H1 (cell line): Measurements from ENCODE around the gene NOC4L. TPM values are rescaled to one million over a fixed set of nuclear protein-coding genes. Genes with fewer than 3 reads are reported as not detected.

Source experiments
- CTCF ChIA-PET: fragments of 300-600 bp; sonication (Branson Sonifier 250); formaldehyde crosslinking; loops from one replicate; lab custom pipeline; 2021; ENCODE audit not compliant: partially characterized antibody; lab: Charles Lee
- POLR2A ChIA-PET: fragments of 300-600 bp; sonication (Branson Sonifier 250); formaldehyde crosslinking; loops from one replicate; lab custom pipeline; 2021; ENCODE audit warnings: inconsistent platforms; ENCODE audit not compliant: partially characterized antibody; lab: Charles Lee
- DNase-seq, 2 experiments: peaks; one replicate each; pipeline versions ENCODE4 v3.0.0 to v3.0.0-alpha.2; 2010 to 2022; ENCODE audit warnings: low spot score in 2 of 2, low read depth in 1 of 2, mixed read lengths in 1 of 2
- FAIRE-seq: peaks from 2 replicates; lab custom pipeline; 2011; peaks lifted over from hg19 to GRCh38; lab: Jason Lieb, UNC
- H2AFZ ChIP-seq: 2 replicates; pipeline ENCODE4 v1.8.1; 2012; ENCODE audit warnings: low read length, inconsistent platforms
- H2AK5ac ChIP-seq: 2 replicates; pipeline ENCODE4 v1.6.1; 2013; ENCODE audit warnings: low read depth, low read length
- H2BK120ac ChIP-seq: replicated peaks from 2 replicates; pipeline ENCODE3; 2013; ENCODE audit warnings: low read depth, low read length, inconsistent platforms
- H2BK12ac ChIP-seq: 2 replicates; pipeline ENCODE4 v1.6.1; 2013; ENCODE audit warnings: low read depth, low read length
- H2BK15ac ChIP-seq: 2 replicates; pipeline ENCODE4 v1.6.1; 2013; ENCODE audit warnings: low read length
- H2BK20ac ChIP-seq: 2 replicates; pipeline ENCODE4 v1.6.1; 2013; ENCODE audit warnings: low read length
- H2BK5ac ChIP-seq: 2 replicates; pipeline ENCODE4 v1.6.1; 2013; ENCODE audit warnings: low read depth, low read length
- H3K14ac ChIP-seq: 2 replicates; pipeline ENCODE4 v1.6.1; 2013; ENCODE audit warnings: inconsistent platforms; ENCODE audit not compliant: insufficient read length
- H3K18ac ChIP-seq: 2 replicates; pipeline ENCODE4 v1.6.1; 2013; ENCODE audit warnings: low read length; ENCODE audit errors: extremely low read depth
- H3K23ac ChIP-seq: 2 replicates; pipeline ENCODE4 v1.6.1; 2013; ENCODE audit warnings: inconsistent platforms; ENCODE audit not compliant: insufficient read length
- H3K23me2 ChIP-seq: 2 replicates; pipeline ENCODE4 v1.6.1; 2013; ENCODE audit warnings: low read depth, low read length
- H3K27ac ChIP-seq: 2 replicates; pipeline ENCODE4 v1.6.1; 2011; ENCODE audit warnings: low read depth, low read length, inconsistent platforms
- H3K27me3 ChIP-seq, 4 experiments: replicated peaks in 1 of 4; 1 replicate in 1 of 4; 2 replicates in 3 of 4; pipeline versions ENCODE4 v1.6.1 to v1.8.1; 2011 to 2013; ENCODE audit warnings: low read length in 3 of 4, mild to moderate bottlenecking in 3 of 4, inconsistent platforms in 2 of 4, mixed read lengths in 2 of 4, moderate library complexity in 1 of 4; ENCODE audit not compliant: control insufficient read depth in 3 of 4, insufficient read depth in 3 of 4; ENCODE audit errors: extremely low read depth in 1 of 4
- H3K36me3 ChIP-seq, 4 experiments: 2 replicates each; pipeline versions ENCODE4 v1.6.1 to v1.8.1; 2011 to 2013; ENCODE audit warnings: mild to moderate bottlenecking in 4 of 4, low read length in 3 of 4, moderate library complexity in 2 of 4, control low read depth in 1 of 4, inconsistent platforms in 1 of 4; ENCODE audit not compliant: insufficient read depth in 4 of 4, control insufficient read depth in 2 of 4
- H3K4ac ChIP-seq: replicated peaks from 2 replicates; pipeline ENCODE3; 2013; ENCODE audit warnings: low read length, low read depth, mixed read lengths, inconsistent platforms; ENCODE audit not compliant: insufficient read length
- H3K4me1 ChIP-seq, 4 experiments: replicated peaks in 1 of 4; 1 replicate in 1 of 4; 2 replicates in 3 of 4; pipeline versions ENCODE4 v1.6.1 to v1.8.1; 2011 to 2013; ENCODE audit warnings: low read length in 3 of 4, inconsistent platforms in 2 of 4, mixed read lengths in 1 of 4; ENCODE audit not compliant: insufficient read depth in 4 of 4, control insufficient read depth in 3 of 4
- H3K4me2 ChIP-seq, 2 experiments: 2 replicates each; pipeline versions ENCODE4 v1.6.1 to v1.8.1; 2011 to 2013; ENCODE audit warnings: low read depth in 2 of 2, low read length in 2 of 2, control low read depth in 1 of 2, inconsistent platforms in 1 of 2, mild to moderate bottlenecking in 1 of 2; ENCODE audit not compliant: insufficient read depth in 1 of 2
- H3K4me3 ChIP-seq, 4 experiments: fragments of 200-600, 300-600 bp in 1 of 4; sonication (generic), shearing (Covaris generic), sonication (Bioruptor Twin) in 1 of 4; 2 replicates each; pipeline versions ENCODE4 v1.5.1 to v1.8.1; 2011 to 2016; ENCODE audit warnings: low read length in 4 of 4, low read depth in 3 of 4, control low read depth in 2 of 4, inconsistent platforms in 2 of 4, mild to moderate bottlenecking in 2 of 4, mixed read lengths in 1 of 4, moderate library complexity in 1 of 4; ENCODE audit not compliant: insufficient read depth in 2 of 4; ENCODE audit errors: extremely low read depth in 1 of 4
- H3K56ac ChIP-seq: replicated peaks from 2 replicates; pipeline ENCODE3; 2013; ENCODE audit warnings: low read depth, mild to moderate bottlenecking, mixed read lengths, low read length, inconsistent platforms; ENCODE audit not compliant: insufficient read length
- H3K79me1 ChIP-seq: 2 replicates; pipeline ENCODE4 v1.6.1; 2013; ENCODE audit warnings: low read depth, low read length, control low read depth
- H3K79me2 ChIP-seq, 2 experiments: 2 replicates each; pipeline versions ENCODE4 v1.6.1 to v1.8.1; 2012 to 2013; ENCODE audit warnings: low read length in 2 of 2, mild to moderate bottlenecking in 2 of 2, inconsistent platforms in 1 of 2; ENCODE audit not compliant: insufficient read depth in 2 of 2, control insufficient read depth in 1 of 2
- H3K9ac ChIP-seq, 4 experiments: replicated peaks in 1 of 4; 1 replicate in 1 of 4; 2 replicates in 3 of 4; pipeline versions ENCODE4 v1.6.1 to v1.8.1; 2011 to 2013; ENCODE audit warnings: low read depth in 3 of 4, low read length in 3 of 4, control low read depth in 2 of 4, mild to moderate bottlenecking in 2 of 4, moderate library complexity in 2 of 4, inconsistent platforms in 1 of 4; ENCODE audit errors: extremely low read depth in 1 of 4
- H3K9me3 ChIP-seq, 2 experiments: 2 replicates each; pipeline versions ENCODE4 v1.6.1 to v1.8.1; 2012 to 2013; ENCODE audit warnings: mild to moderate bottlenecking in 2 of 2, moderate library complexity in 2 of 2, control low read depth in 1 of 2, inconsistent platforms in 1 of 2, low read depth in 1 of 2, low read length in 1 of 2, mixed read lengths in 1 of 2; ENCODE audit not compliant: insufficient read depth in 2 of 2
- H4K20me1 ChIP-seq, 2 experiments: replicated peaks in 1 of 2; 2 replicates each; pipeline versions ENCODE3 to v1.8.1; 2011 to 2013; ENCODE audit warnings: inconsistent platforms in 2 of 2, low read length in 2 of 2, mild to moderate bottlenecking in 1 of 2; ENCODE audit not compliant: insufficient read depth in 2 of 2, control insufficient read depth in 1 of 2
- H4K5ac ChIP-seq: 2 replicates; pipeline ENCODE4 v1.6.1; 2013; ENCODE audit warnings: low read length, low read depth, mixed read lengths, inconsistent platforms; ENCODE audit not compliant: insufficient read length
- H4K8ac ChIP-seq: 2 replicates; pipeline ENCODE4 v1.8.0; 2013; ENCODE audit warnings: mild to moderate bottlenecking, moderate library complexity, low read length, inconsistent platforms; ENCODE audit not compliant: insufficient read depth; ENCODE audit errors: extremely low read depth
- H4K91ac ChIP-seq: replicated peaks from 2 replicates; pipeline ENCODE3; 2013; ENCODE audit warnings: low read length, mixed read lengths, inconsistent platforms; ENCODE audit not compliant: insufficient read length
- ATF3 ChIP-seq: IDR thresholded peaks from 2 replicates; pipeline ENCODE4 v1.6.1; 2011; ENCODE audit warnings: low read depth, mild to moderate bottlenecking, low read length; ENCODE audit not compliant: insufficient read depth
- BACH1 ChIP-seq: IDR thresholded peaks from 2 replicates; pipeline ENCODE4 v1.6.1; 2012; ENCODE audit warnings: low read length, improper control_type of control experiment
- CTCF ChIP-seq, 3 experiments: IDR thresholded peaks; 1 replicate in 2 of 3; 2 replicates in 1 of 3; pipeline versions ENCODE4 v1.5.1 to v1.6.1; 2011; ENCODE audit warnings: low read length in 3 of 3, mild to moderate bottlenecking in 3 of 3, inconsistent platforms in 2 of 3, low read depth in 1 of 3, moderate library complexity in 1 of 3; ENCODE audit not compliant: insufficient read depth in 1 of 3; ENCODE audit errors: control extremely low read depth in 1 of 3
- PHF8 ChIP-seq: fragments of 200-600 bp; sonication (generic); conservative IDR thresholded peaks from 2 replicates; pipeline ENCODE4 v1.7.1; 2012; ENCODE audit warnings: low read depth, mild to moderate bottlenecking, inconsistent platforms, low read length, moderate library complexity
- POLR2A ChIP-seq, 2 experiments: IDR thresholded peaks; 1 replicate in 1 of 2; 2 replicates in 1 of 2; pipeline ENCODE4 v1.6.1; 2011; ENCODE audit warnings: low read depth in 2 of 2, low read length in 2 of 2, mild to moderate bottlenecking in 2 of 2; ENCODE audit errors: control extremely low read depth in 1 of 2
- RAD21 ChIP-seq, 2 experiments: IDR thresholded peaks in 1 of 2; conservative IDR thresholded peaks in 1 of 2; 2 replicates each; pipeline ENCODE4 v1.6.1; 2011; ENCODE audit warnings: low read depth in 2 of 2, low read length in 2 of 2, improper control_type of control experiment in 1 of 2, inconsistent platforms in 1 of 2, mild to moderate bottlenecking in 1 of 2, moderate library complexity in 1 of 2
- SRF ChIP-seq: IDR thresholded peaks from 2 replicates; pipeline ENCODE4 v1.6.1; 2011; ENCODE audit warnings: mild to moderate bottlenecking, low read depth, low read length, moderate library complexity
- WGBS, 2 experiments: shearing (Covaris generic) in 1 of 2; methylation state at CpG; one replicate each; pipeline versions ENCODE4 v1.1.6 to v1.1.7; 2013 to 2015; ENCODE audit warnings: low lambda C conversion rate in 2 of 2, mixed read lengths in 2 of 2, inconsistent platforms in 1 of 2, low coverage in 1 of 2, missing lambda C conversion rate in 1 of 2; ENCODE audit not compliant: insufficient replicate concordance in 2 of 2, insufficient coverage in 1 of 2, insufficient read length in 1 of 2; ENCODE audit errors: extremely low coverage in 1 of 2, missing lambda C conversion rate in 1 of 2; 5-methylcytosine and 5-hydroxymethylcytosine counted together
- polyA plus RNA-seq, 7 experiments: library from polyadenylated mRNA; depleted of rRNA in 3 of 7; stranded (reverse) in 5 of 7; unstranded in 2 of 7; fragments of >200 nt in 5 of 7; fragments of 200-250 nt in 2 of 7; gene quantifications; 1 replicate in 5 of 7; 2 replicates in 1 of 7; 4 replicates in 1 of 7; pipeline versions ENCODE4 v1.2.1 to v1.2.3, GENCODE V29; 2011 to 2013; ENCODE audit warnings: missing spikeins in 2 of 7, mixed read lengths in 2 of 7
- total RNA-seq: library from RNA; stranded (reverse); fragmentation: NEBNext Ultra II Directional; extraction: Animal tissue kit (Norgen Biotek cat#: 25700); gene quantifications from 2 replicates; pipeline ENCODE4 v1.2.1, GENCODE V29; 2021

Gene NOC4L
- total and polyA plus RNA-seq, 2 of the 8 experiments (the other 6 are each of a cell fraction or from before 2014, with no cell fraction given) = 26.8 to 40.3 TPM

GRCh38 chr12:132163911-132164288 lies 19.6 kb downstream of the NOC4L start:
- no peak overlapping the region for H3K9ac ChIP-seq
- no peak overlapping the region for H2AFZ ChIP-seq
- POLR2A ChIA-PET = interaction anchor here (1.0 kb wide), 1 partner anchor 10 kb away, joined by 3 read pairs; no protein-coding TSS in a partner anchor
- H4K91ac ChIP-seq = no peak overlapping the region
- H3K9me3 ChIP-seq = no peaks in the 10 kb centered on the region
- no peaks in the 10 kb centered on the region for H3K79me2 ChIP-seq
- TF ChIP-seq CTCF (IDR thresholded peaks at IDR 0.05; ENCODE audit: control extremely low read depth in 1 of 3, insufficient read depth in 1 of 3, low read depth in 1 of 3, low read length in 3 of 3) (peak in 2 of 3 experiments; percentile 31 to 38; a peak in 2 of 4 replicates), BACH1 (no peak), PHF8 (no peak), POLR2A (IDR thresholded peaks at IDR 0.05; ENCODE audit: control extremely low read depth in 1 of 2, low read depth in 2 of 2, low read length in 2 of 2) (no peak), ATF3 (no peak), SRF (no peak), RAD21 (IDR thresholded peaks at IDR 0.05 in 1 of 2, conservative IDR thresholded peaks at IDR 0.05 in 1 of 2; ENCODE audit: low read depth in 2 of 2, low read length in 2 of 2) (peak in 1 of 2 experiments; percentile 10; a peak in 1 of 4 replicates)
- 88% methylated on average over 11 of the region's 11 CpGs; no CpG with 5 or more reads in 1 of the 2 experiments for WGBS, 2 experiments
- H2BK20ac ChIP-seq = no peak overlapping the region
- no peak overlapping the region for H3K18ac ChIP-seq
- no peak overlapping the region for H2AK5ac ChIP-seq
- no peak overlapping the region for H2BK120ac ChIP-seq
- no peaks in the 10 kb centered on the region for H3K79me1 ChIP-seq
- no peak overlapping the region for H3K4me2 ChIP-seq
- H3K14ac ChIP-seq = no peak overlapping the region
- peaks cover 15% of the 10 kb centered on the region; the same call in 1 of the 2 replicates for H3K23me2 ChIP-seq
- H4K5ac ChIP-seq = no peak overlapping the region
- no peak overlapping the region for H2BK12ac ChIP-seq
- CTCF ChIA-PET = interaction anchor here (0.8 to 2.8 kb wide), 6 partner anchors 10 to 452 kb away, joined by 3 to 9 read pairs (median 4); no protein-coding TSS in a partner anchor
- no peak overlapping the region for H2BK15ac ChIP-seq
- H3K23ac ChIP-seq = no peak overlapping the region
- peaks cover 0 to 8% (median 5%) of the 10 kb centered on the region in 4 experiments; a peak in 4 of 7 replicates for H3K27me3 ChIP-seq
- FAIRE-seq (no peak), DNase-seq (no peak)
- no peak overlapping the region for H2BK5ac ChIP-seq
- no peak overlapping the region for H3K27ac ChIP-seq
- H4K8ac ChIP-seq = no peak overlapping the region
- H3K4me3 ChIP-seq = no peak overlapping the region
- peaks cover 0 to 11% of the 10 kb centered on the region in 2 experiments for H4K20me1 ChIP-seq
- no peak overlapping the region for H3K56ac ChIP-seq
- no peaks in the 10 kb centered on the region; a peak in 1 of 7 replicates for H3K4me1 ChIP-seq
- H3K4ac ChIP-seq = no peak overlapping the region
- no peaks in the 10 kb centered on the region for H3K36me3 ChIP-seq
